ENCODE results near the gene CDH16. TPM values are rescaled to one million over a fixed set of nuclear protein-coding genes. Genes with fewer than 3 reads are reported as not detected.

The CDH16 gene
- total and polyA plus RNA-seq, 2 experiments from 2014 or later: not detected

- H3K4me3 Mint-ChIP-seq: no peak overlapping the region; the same call in 2 of the 3 replicates
- H3K36me3 Mint-ChIP-seq (ENCODE audit: low read depth): no peaks in the 10 kb centered on the region; the same call in 2 of the 3 replicates
- peaks cover 47% of the 10 kb centered on the region for H3K27me3 Mint-ChIP-seq (ENCODE audit: insufficient read depth, low read depth, poor library complexity)
- Histone ChIP-seq H3K36me3 (ENCODE audit: insufficient read depth) (no peaks in the 10 kb centered on the region), H3K4me1 (ENCODE audit: insufficient read depth) (no peaks in the 10 kb centered on the region; the same call in 1 of the 2 replicates), H4K20me1 (replicated peaks; ENCODE audit: insufficient read depth) (no peaks in the 10 kb centered on the region; the same call in 1 of the 2 replicates), H3F3A (replicated peaks; ENCODE audit: low read depth) (no peaks in the 10 kb centered on the region), H3K4me3 (no peak overlapping the region), H3K27me3 (ENCODE audit: insufficient read depth) (peaks cover 45% of the 10 kb centered on the region), H3K4me2 (no peak overlapping the region), H2AFZ (no peak overlapping the region), H3K9me2 (ENCODE audit: insufficient read depth) (no peaks in the 10 kb centered on the region), H3K27ac (ENCODE audit: low read depth) (no peak overlapping the region), H3K79me2 (replicated peaks; ENCODE audit: insufficient read depth) (no peaks in the 10 kb centered on the region)
- H3K9me3 Mint-ChIP-seq: no peaks in the 10 kb centered on the region; the same call in 2 of the 3 replicates
- DNase-seq (ENCODE audit: low spot score) (no peak), ATAC-seq (no peak)
- TF ChIP-seq REST (IDR thresholded peaks at IDR 0.05; ENCODE audit: unreplicated experiment) (no peak), CTCF (conservative IDR thresholded peaks at IDR 0.05; ENCODE audit: low read depth in 2 of 2) (no peak), STAT1 (IDR thresholded peaks at IDR 0.05; ENCODE audit: unreplicated experiment) (no peak), JUNB (IDR thresholded peaks at IDR 0.05; ENCODE audit: unreplicated experiment) (no peak), EZH2phosphoT487 (IDR thresholded peaks at IDR 0.05; ENCODE audit: unreplicated experiment) (no peak), CREB1 (CRISPR knock-in tag; IDR thresholded peaks at IDR 0.05; ENCODE audit: low read depth) (no peak), NANOG (IDR thresholded peaks at IDR 0.05; ENCODE audit: borderline replicate concordance) (no peak), POLR2AphosphoS5 (IDR thresholded peaks at IDR 0.05; ENCODE audit: low read depth) (no peak)
- H3K27ac Mint-ChIP-seq: no peak overlapping the region
- peaks cover 8% of the 10 kb centered on the region for H3K4me1 Mint-ChIP-seq
Observed at GRCh38 chr16:66927918-66928649, 9.4 kb upstream of the CDH16 start.

- Histone ChIP-seq H3K79me2 (replicated peaks; ENCODE audit: insufficient read depth) (no peaks in the 10 kb centered on the region), H3K4me2 (no peak overlapping the region), H3K4me3 (no peak overlapping the region), H3K4me1 (ENCODE audit: insufficient read depth) (no peaks in the 10 kb centered on the region), H4K20me1 (replicated peaks; ENCODE audit: insufficient read depth) (no peaks in the 10 kb centered on the region; the same call in 1 of the 2 replicates), H3K27me3 (ENCODE audit: insufficient read depth) (peaks cover 48% of the 10 kb centered on the region), H3K9me2 (ENCODE audit: insufficient read depth) (no peaks in the 10 kb centered on the region), H3K27ac (ENCODE audit: low read depth) (no peak overlapping the region), H2AFZ (no peak overlapping the region), H3K36me3 (ENCODE audit: insufficient read depth) (no peaks in the 10 kb centered on the region), H3F3A (replicated peaks; ENCODE audit: low read depth) (no peaks in the 10 kb centered on the region)
- Mint-ChIP-seq H3K27ac (no peak overlapping the region), H3K4me1 (peaks cover 8% of the 10 kb centered on the region), H3K4me3 (no peak overlapping the region), H3K36me3 (ENCODE audit: low read depth) (no peaks in the 10 kb centered on the region), H3K27me3 (ENCODE audit: insufficient read depth, low read depth, poor library complexity) (peaks cover 46% of the 10 kb centered on the region), H3K9me3 (no peaks in the 10 kb centered on the region; the same call in 2 of the 3 replicates)
- no peak for ATAC-seq
- peak; percentile 40 for DNase-seq (ENCODE audit: low spot score)
- TF ChIP-seq CTCF (conservative IDR thresholded peaks at IDR 0.05; ENCODE audit: low read depth in 2 of 2): no peak
Observed at GRCh38 chr16:66926961-66927436, 8.3 kb upstream of the CDH16 start.

Data from GM23338 (cell line).